ENCODE measurements around the gene TM7SF3.
"Not testable (repeated sequence)": the region's sequence is repeated elsewhere in the genome, so short reads cannot be mapped to it uniquely, and the experiment has no call there.

TM7SF3 gene

GRCh38 chr12:27014085-27014858, at the start of gene TM7SF3:
TSS of gene TM7SF3 (minus strand) at chr12:27014384. CDS start at chr12:27014168, 216 bp downstream.
- DNase-seq: peak; percentile 53 to 74

- no peak for DNase-seq
These were observed 49.2 kb upstream of the TM7SF3 start for GRCh38 chr12:27063250-27063851.

- no peak for DNase-seq
These were observed 47.1 kb upstream of the TM7SF3 start for GRCh38 chr12:27061317-27061716.

- no peak for DNase-seq
These were observed 46.6 kb upstream of the TM7SF3 start for GRCh38 chr12:27060740-27061139.

- DNase-seq: no peak
These were observed 43.4 kb upstream of the TM7SF3 start for GRCh38 chr12:27057543-27057942.

GRCh38 chr12:27055966-27056365, 41.8 kb upstream of the TM7SF3 start:
- no peak for DNase-seq

GRCh38 chr12:27052742-27053141, 38.6 kb upstream of the TM7SF3 start:
- DNase-seq: no peak

GRCh38 chr12:27052176-27052575, 38.0 kb upstream of the TM7SF3 start:
- DNase-seq: no peak

- DNase-seq: no peak
These were observed 34.9 kb upstream of the TM7SF3 start for GRCh38 chr12:27048822-27049752.

- DNase-seq: not testable (repeated sequence)
These were observed 27.8 kb upstream of the TM7SF3 start for GRCh38 chr12:27042018-27042417.

GRCh38 chr12:27040637-27041036, 26.5 kb upstream of the TM7SF3 start:
- not testable (repeated sequence) for DNase-seq

- DNase-seq: no peak
These were observed 20.6 kb upstream of the TM7SF3 start for GRCh38 chr12:27034607-27035293.

- DNase-seq: no peak
These were observed 18.5 kb upstream of the TM7SF3 start for GRCh38 chr12:27032679-27033078.

GRCh38 chr12:27031531-27031930, 17.3 kb upstream of the TM7SF3 start:
- no peak for DNase-seq

- no peak for DNase-seq
These were observed 12.1 kb upstream of the TM7SF3 start for GRCh38 chr12:27026257-27026656.

GRCh38 chr12:27025116-27025515, 10.9 kb upstream of the TM7SF3 start:
- no peak for DNase-seq

- no peak for DNase-seq
These were observed 10.1 kb upstream of the TM7SF3 start for GRCh38 chr12:27024291-27024690.

GRCh38 chr12:27020761-27021160, 6.6 kb upstream of the TM7SF3 start:
- DNase-seq: no peak

- no peak for DNase-seq
These were observed 3.9 kb upstream of the TM7SF3 start for GRCh38 chr12:27018037-27018436.

GRCh38 chr12:27017163-27017823, 3.1 kb upstream of the TM7SF3 start:
- not testable (repeated sequence) for DNase-seq

GRCh38 chr12:27015730-27016076, 1.5 kb upstream of the TM7SF3 start:
- DNase-seq: no peak

Measured in NCI-H187 (cell line).